Neutrophil (primary cell): ENCODE data around the gene MEPE.

Experiments used
- H3K27ac ChIP-seq: fragments of 200-600 bp; sonication (generic); 2 replicates; pipeline ENCODE4 v1.5.1; 2016; ENCODE audit warnings: mild to moderate bottlenecking, moderate library complexity
- H3K27me3 ChIP-seq: fragments of 200-600 bp; sonication (generic); 2 replicates; pipeline ENCODE4 v1.6.0; 2016; ENCODE audit warnings: mild to moderate bottlenecking
- H3K36me3 ChIP-seq: fragments of 200-600 bp; sonication (generic); 2 replicates; pipeline ENCODE4 v1.5.1; 2017
- H3K4me1 ChIP-seq, 2 experiments: fragments of 200-600 bp in 1 of 2; sonication (generic) in 1 of 2; 1 replicate in 1 of 2; 2 replicates in 1 of 2; pipeline versions ENCODE4 v1.5.1 to v1.6.1; 2013 to 2016; ENCODE audit warnings: low read depth in 1 of 2, low read length in 1 of 2, mild to moderate bottlenecking in 1 of 2, moderate library complexity in 1 of 2; ENCODE audit not compliant: control insufficient read depth in 1 of 2, insufficient read depth in 1 of 2
- H3K4me3 ChIP-seq, 2 experiments: fragments of 200-600 bp in 1 of 2; sonication (generic) in 1 of 2; 1 replicate in 1 of 2; 2 replicates in 1 of 2; pipeline ENCODE4 v1.5.1; 2013 to 2016; ENCODE audit warnings: low read depth in 1 of 2, low read length in 1 of 2, mild to moderate bottlenecking in 1 of 2, moderate library complexity in 1 of 2
- H3K9me3 ChIP-seq: fragments of 200-600 bp; sonication (generic); 2 replicates; pipeline ENCODE4 v1.5.1; 2016
- CTCF ChIP-seq: fragments of 200-600 bp; sonication (generic); IDR thresholded peaks from 2 replicates; pipeline ENCODE4 v1.5.1; 2016; ENCODE audit warnings: antibody characterized with exemption

Gene MEPE

DNA sequence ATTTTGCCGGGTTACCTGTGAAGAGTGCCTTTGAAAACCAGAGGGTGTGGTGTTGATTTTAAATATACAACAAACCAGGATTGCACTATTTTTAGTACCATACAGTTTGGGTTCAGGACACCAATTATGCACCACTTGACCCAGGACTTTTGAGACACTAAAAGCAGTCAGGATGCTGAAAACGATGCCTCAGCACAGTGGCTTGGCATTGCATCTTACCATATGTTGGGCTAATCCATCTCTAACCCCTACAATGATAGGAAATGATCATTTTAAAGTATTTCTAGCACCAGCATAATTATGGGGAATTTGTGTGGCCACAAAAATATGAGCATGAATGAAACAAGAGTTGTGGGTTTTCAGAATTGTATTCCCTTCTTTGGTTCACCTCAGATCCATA lies 29.3 kb upstream of the MEPE start:
- Histone ChIP-seq H3K4me3 (no peak overlapping the region), H3K4me1 (peaks cover 10 to 15% of the 10 kb centered on the region in 2 experiments), H3K9me3 (no peaks in the 10 kb centered on the region), H3K27ac (no peak overlapping the region), H3K27me3 (no peaks in the 10 kb centered on the region), H3K36me3 (no peaks in the 10 kb centered on the region)
- no peak for TF ChIP-seq CTCF

- Histone ChIP-seq H3K4me3 (no peak overlapping the region), H3K36me3 (no peaks in the 10 kb centered on the region), H3K27me3 (no peaks in the 10 kb centered on the region), H3K27ac (no peak overlapping the region), H3K9me3 (no peaks in the 10 kb centered on the region), H3K4me1 (peaks cover 10 to 15% of the 10 kb centered on the region in 2 experiments)
- no peak for TF ChIP-seq CTCF
These were observed 27.9 kb upstream of the MEPE start for GRCh38 chr4:87804871-87805270.

GRCh38 chr4:87805971-87806370 lies 26.8 kb upstream of the MEPE start:
- H3K4me3 ChIP-seq = no peak overlapping the region
- no peak for TF ChIP-seq CTCF
- no peaks in the 10 kb centered on the region for H3K36me3 ChIP-seq
- peak overlapping the region; percentile 13 for H3K27ac ChIP-seq
- peaks cover 10 to 15% of the 10 kb centered on the region in 2 experiments for H3K4me1 ChIP-seq
- H3K9me3 ChIP-seq = no peaks in the 10 kb centered on the region
- H3K27me3 ChIP-seq = no peaks in the 10 kb centered on the region

GRCh38 chr4:87806520-87806919 lies 26.2 kb upstream of the MEPE start:
- Histone ChIP-seq H3K27me3 (no peaks in the 10 kb centered on the region), H3K4me3 (no peak overlapping the region), H3K36me3 (no peaks in the 10 kb centered on the region), H3K27ac (peak overlapping the region; percentile 13), H3K9me3 (no peaks in the 10 kb centered on the region), H3K4me1 (peaks cover 10 to 15% of the 10 kb centered on the region in 2 experiments)
- no peak for TF ChIP-seq CTCF

DNA sequence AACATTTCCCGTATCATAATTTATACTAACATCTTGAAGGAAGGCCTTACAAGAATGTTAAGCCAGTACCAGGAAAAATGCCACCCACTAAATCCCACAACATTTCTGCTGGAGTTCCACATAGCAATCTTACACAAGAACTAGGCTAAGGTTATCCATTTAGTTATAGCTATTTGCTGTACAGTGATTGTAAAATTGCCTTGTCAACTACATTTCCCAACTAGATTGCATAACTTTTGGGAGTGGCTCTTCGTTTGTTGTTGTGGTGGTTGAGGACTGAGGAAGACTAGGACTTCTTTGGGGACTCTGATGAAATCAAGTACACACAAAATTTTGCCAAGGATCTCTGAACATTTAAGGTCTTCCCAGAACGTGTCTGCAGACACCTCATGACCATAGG lies 25.4 kb upstream of the MEPE start:
- peaks cover 10 to 15% of the 10 kb centered on the region in 2 experiments for H3K4me1 ChIP-seq
- H3K4me3 ChIP-seq = no peak overlapping the region
- H3K9me3 ChIP-seq = no peaks in the 10 kb centered on the region
- no peaks in the 10 kb centered on the region for H3K27me3 ChIP-seq
- peak overlapping the region; percentile 14 for H3K27ac ChIP-seq
- no peak for TF ChIP-seq CTCF
- no peaks in the 10 kb centered on the region for H3K36me3 ChIP-seq

DNA sequence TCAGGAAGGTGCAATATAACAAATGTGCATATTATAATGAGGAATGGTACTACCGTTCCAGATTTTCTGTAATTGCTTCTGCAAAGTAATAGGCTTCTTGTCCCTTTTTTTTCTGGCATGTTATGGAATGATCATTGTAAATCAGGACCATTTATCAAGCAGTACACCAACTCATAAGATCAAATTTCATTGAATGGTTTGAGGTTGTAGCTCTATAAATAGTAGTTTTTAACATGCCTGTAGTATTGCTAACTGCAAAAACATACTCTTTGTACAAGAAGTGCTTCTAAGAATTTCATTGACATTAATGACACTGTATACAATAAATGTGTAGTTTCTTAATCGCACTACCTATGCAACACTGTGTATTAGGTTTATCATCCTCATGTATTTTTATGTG lies 20.8 kb upstream of the MEPE start:
- Histone ChIP-seq H3K27ac (no peak overlapping the region), H3K9me3 (no peaks in the 10 kb centered on the region), H3K27me3 (no peaks in the 10 kb centered on the region)

More for the DNA sequence above, 20.8 kb upstream of the MEPE start:
- H3K4me1 ChIP-seq = peaks cover 4 to 6% of the 10 kb centered on the region in 2 experiments
- H3K4me3 ChIP-seq = no peak overlapping the region
- no peaks in the 10 kb centered on the region for H3K36me3 ChIP-seq
- TF ChIP-seq CTCF = no peak
